Gastroesophageal sphincter (tissue), 4 donors: ENCODE measurements around the gene RAB24. TPM values are rescaled to one million over a fixed set of nuclear protein-coding genes. Genes with fewer than 3 reads are reported as not detected.
"Not testable (repeated sequence)": the region's sequence is repeated elsewhere in the genome, so short reads cannot be mapped to it uniquely, and the experiment has no call there.

ENCODE experiments used
- ATAC-seq: fragments of 150-250 bp; one replicate; pipeline ENCODE4 v1.9.1; 2016; ENCODE audit warnings: mild to moderate bottlenecking, moderate library complexity
- H3K27ac ChIP-seq, 4 donors: fragments of 200-600 bp; sonication (generic) in 3 of 4; 1 replicate in 3 of 4; 2 replicates in 1 of 4; pipeline ENCODE4 v1.5.1; 2016 to 2019
- H3K27me3 ChIP-seq: fragments of 200-600 bp; sonication (generic); one replicate; pipeline ENCODE4 v1.5.1; 2019
- H3K36me3 ChIP-seq, 2 donors: fragments of 200-600 bp; sonication (generic); one replicate each; pipeline ENCODE4 v1.5.1; 2019; ENCODE audit warnings: control low read depth in 1 of 2
- H3K4me1 ChIP-seq, 3 donors: fragments of 200-600 bp; sonication (generic); 1 replicate in 2 of 3; 2 replicates in 1 of 3; pipeline ENCODE4 v1.5.1; 2016 to 2019; ENCODE audit warnings: control low read depth in 2 of 3
- H3K4me3 ChIP-seq, 2 donors: fragments of 200-600 bp; sonication (generic); one replicate each; pipeline ENCODE4 v1.5.1; 2019; ENCODE audit warnings: mild to moderate bottlenecking in 1 of 2, moderate library complexity in 1 of 2
- H3K9me3 ChIP-seq, 3 donors: fragments of 200-600 bp; sonication (generic); one replicate each; pipeline ENCODE4 v1.5.1; 2017 to 2019; ENCODE audit warnings: control low read depth in 2 of 3
- CTCF ChIP-seq, 4 experiments: fragments of 200-600 bp in 2 of 4; fragments of 450-650 bp in 2 of 4; sonication (generic) in 1 of 4; IDR thresholded peaks; one replicate each; pipeline ENCODE4 v1.5.1; 2017 to 2019; ENCODE audit warnings: antibody characterized with exemption in 4 of 4, mild to moderate bottlenecking in 2 of 4, moderate library complexity in 2 of 4
- EP300 ChIP-seq: sonication (generic); formaldehyde crosslinking; IDR thresholded peaks from one replicate; pipeline ENCODE4 v1.6.1; 2017; ENCODE audit warnings: antibody characterized with exemption, mild to moderate bottlenecking
- POLR2A ChIP-seq, 2 donors: fragments of 450-650 bp; IDR thresholded peaks; one replicate each; pipeline ENCODE4 v1.6.1; 2017; ENCODE audit warnings: antibody characterized with exemption in 2 of 2, mild to moderate bottlenecking in 2 of 2, moderate library complexity in 1 of 2
- POLR2AphosphoS5 ChIP-seq: sonication (generic); formaldehyde crosslinking; IDR thresholded peaks from one replicate; pipeline ENCODE4 v1.6.1; 2017; ENCODE audit warnings: antibody characterized with exemption
- WGBS, 2 donors: methylation state at CpG; one replicate each; pipeline ENCODE4 v1.1.5; 2018; ENCODE audit warnings: low coverage in 1 of 2; 5-methylcytosine and 5-hydroxymethylcytosine counted together
- total RNA-seq, 4 donors: library from RNA; depleted of rRNA; stranded (reverse); fragments of >200 nt; gene quantifications; one replicate each; pipeline ENCODE4 v1.1.0, GENCODE V29; 2016

Gene RAB24
- total RNA-seq, 4 donors from 2014 or later = 21.4 to 32.4 (median 24.8) TPM

DNA sequence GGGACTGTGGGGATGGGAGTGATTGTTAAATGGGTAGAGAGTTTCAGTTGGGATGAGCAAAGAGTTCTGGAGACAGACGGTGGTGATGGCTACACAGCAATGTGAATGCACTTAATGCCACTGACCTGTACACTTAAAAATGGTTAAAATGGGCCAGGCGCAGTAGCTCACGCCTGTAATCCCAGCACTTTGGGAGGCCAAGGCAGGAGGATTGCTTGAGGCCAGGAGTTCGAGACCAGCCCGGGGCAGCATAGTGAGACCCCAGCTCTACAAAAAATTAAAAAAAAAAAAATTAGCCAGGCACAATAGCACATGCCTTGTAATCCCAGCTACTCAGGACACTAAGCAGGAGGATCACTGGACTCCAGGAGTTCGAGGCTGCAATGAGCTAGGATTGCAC lies 40.3 kb upstream of the RAB24 start:
- 89 to 93% methylated on average over 3 to 6 of the region's 6 CpGs for WGBS, 2 donors
- TF ChIP-seq EP300 (no peak), POLR2AphosphoS5 (no peak), POLR2A (IDR thresholded peaks at IDR 0.05) (no peak), CTCF (IDR thresholded peaks at IDR 0.05) (no peak)
- H3K9me3 ChIP-seq = no peaks in the 10 kb centered on the region

GRCh38 chr5:177343000-177343399 lies 39.5 kb upstream of the RAB24 start:
- H3K27me3 ChIP-seq, H3K9me3 ChIP-seq, H3K27ac ChIP-seq, ATAC-seq, H3K4me3 ChIP-seq: not testable (repeated sequence)
- peaks cover 0 to 23% (median 0%) of the 10 kb centered on the region in 3 donors for H3K4me1 ChIP-seq
- WGBS, 2 donors = 78 to 89% methylated on average over 5 to 14 of the region's 14 CpGs
- H3K36me3 ChIP-seq = peaks cover 0 to 61% of the 10 kb centered on the region in 2 donors

More for the DNA sequence above, 40.3 kb upstream of the RAB24 start:
- Histone ChIP-seq H3K27me3 (no peaks in the 10 kb centered on the region), H3K27ac (no peak overlapping the region), H3K36me3 (peaks cover 0 to 53% of the 10 kb centered on the region in 2 donors), H3K4me1 (peaks cover 0 to 29% (median 0%) of the 10 kb centered on the region in 3 donors), H3K4me3 (no peak overlapping the region)
- ATAC-seq = no peak

DNA sequence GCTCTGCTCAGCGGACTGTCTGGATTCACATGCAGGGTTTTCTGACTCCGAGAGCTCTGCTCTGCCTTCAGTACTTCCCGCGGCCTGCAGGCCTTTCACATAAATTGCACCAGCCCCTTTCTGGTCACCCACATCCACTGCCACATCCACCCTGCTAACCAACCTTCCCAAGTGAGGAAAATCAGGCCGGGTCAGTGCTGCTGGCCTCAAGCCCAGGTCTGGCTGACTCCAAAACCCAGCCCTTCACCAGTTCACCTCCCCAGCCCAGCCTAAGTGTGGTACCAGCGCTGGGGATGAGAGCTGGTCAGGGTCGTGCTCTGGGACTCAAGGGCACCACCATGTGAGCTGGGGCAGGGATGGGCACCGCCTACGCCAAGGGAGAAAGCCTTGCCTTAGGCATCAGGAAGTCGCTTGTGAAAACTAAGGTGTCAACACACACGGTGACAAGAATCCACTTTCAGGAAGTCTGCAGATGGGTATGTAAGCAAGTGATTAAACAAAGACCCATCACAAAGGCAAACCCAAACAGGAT lies 35.7 kb upstream of the RAB24 start:
- 66% methylated on average over 5 of the region's 11 CpGs; no CpG with 5 or more reads in 1 of the 2 donors for WGBS, 2 donors
- Histone ChIP-seq H3K4me3 (no peak overlapping the region), H3K36me3 (peaks cover 0 to 86% of the 10 kb centered on the region in 2 donors), H3K27ac (no peak overlapping the region), H3K4me1 (peaks cover 0 to 8% (median 0%) of the 10 kb centered on the region in 3 donors), H3K27me3 (no peaks in the 10 kb centered on the region), H3K9me3 (no peaks in the 10 kb centered on the region)
- ATAC-seq = no peak
- TF ChIP-seq CTCF (IDR thresholded peaks at IDR 0.05) (no peak), POLR2A (IDR thresholded peaks at IDR 0.05) (no peak), POLR2AphosphoS5 (no peak), EP300 (no peak)

- Histone ChIP-seq H3K4me1 (peaks cover 0 to 8% (median 0%) of the 10 kb centered on the region in 3 donors), H3K4me3 (no peak overlapping the region), H3K9me3 (no peaks in the 10 kb centered on the region), H3K27ac (no peak overlapping the region), H3K36me3 (peaks cover 0 to 89% of the 10 kb centered on the region in 2 donors), H3K27me3 (no peaks in the 10 kb centered on the region)
- no peak for ATAC-seq
- TF ChIP-seq POLR2A (IDR thresholded peaks at IDR 0.05) = no peak
- TF ChIP-seq CTCF (IDR thresholded peaks at IDR 0.05) = no peak
- TF ChIP-seq EP300 = no peak
- TF ChIP-seq POLR2AphosphoS5 = no peak
- no CpG with 5 or more reads among the region's 22 CpGs for WGBS, 2 donors
Observed at GRCh38 chr5:177338251-177339106, 35.0 kb upstream of the RAB24 start.

DNA sequence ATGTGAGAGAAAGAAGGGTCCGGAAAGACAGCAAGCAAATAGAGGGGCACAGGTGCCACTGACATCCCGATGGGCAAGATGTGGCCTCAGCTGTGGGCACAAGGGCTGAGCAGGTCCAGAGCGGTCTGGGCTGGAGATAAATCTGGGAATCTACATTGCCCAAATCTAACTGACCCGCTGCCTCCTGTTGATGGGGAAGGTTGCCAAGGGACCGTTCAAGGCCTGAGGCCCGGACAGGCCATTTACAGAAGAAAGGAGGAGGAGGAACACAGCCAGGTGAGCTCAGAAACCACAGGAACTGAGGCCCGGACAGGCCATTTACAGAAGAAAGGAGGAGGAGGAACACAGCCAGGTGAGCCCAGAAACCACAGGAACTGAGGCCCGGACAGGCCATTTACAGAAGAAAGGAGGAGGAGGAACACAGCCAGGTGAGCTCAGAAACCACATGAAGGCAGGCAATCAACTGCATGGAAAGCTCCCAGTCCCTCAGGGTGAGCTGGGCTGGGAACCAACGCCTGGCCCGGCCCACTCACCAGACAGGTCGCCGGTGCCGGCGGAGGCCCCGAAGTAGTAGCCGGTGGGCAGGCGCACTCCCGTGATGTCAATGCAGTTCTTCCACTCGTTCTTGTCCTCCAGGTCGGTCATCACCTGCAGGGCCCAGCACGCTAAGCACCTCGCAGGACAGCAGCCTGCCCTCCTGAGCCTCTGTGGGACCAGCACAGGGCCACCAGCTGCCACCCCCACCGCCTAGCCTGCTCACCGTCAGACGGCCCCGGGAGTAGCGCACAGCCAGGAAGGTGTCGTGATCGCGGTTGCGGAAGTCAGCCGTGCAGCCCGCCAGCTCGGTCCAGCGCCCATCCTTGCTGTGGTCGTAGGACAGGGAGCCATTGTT lies 33.3 kb upstream of the RAB24 start:
- WGBS, 2 donors = 92% methylated on average over 7 to 20 of the region's 36 CpGs
- H3K36me3 ChIP-seq = peaks cover 0 to 98% of the 10 kb centered on the region in 2 donors

More for the DNA sequence above, 33.3 kb upstream of the RAB24 start:
- Histone ChIP-seq H3K27ac (no peak overlapping the region), H3K27me3 (no peaks in the 10 kb centered on the region), H3K4me3 (no peak overlapping the region), H3K4me1 (peaks cover 0 to 8% (median 0%) of the 10 kb centered on the region in 3 donors), H3K9me3 (no peaks in the 10 kb centered on the region)
- TF ChIP-seq EP300 = no peak
- no peak for TF ChIP-seq POLR2AphosphoS5
- TF ChIP-seq POLR2A (IDR thresholded peaks at IDR 0.05) = no peak
- no peak for TF ChIP-seq CTCF (IDR thresholded peaks at IDR 0.05)
- no peak for ATAC-seq
